GM18511 (cell line): ENCODE data around the gene INPP5A.
"Not testable (repeated sequence)": the region's sequence is repeated elsewhere in the genome, so short reads cannot be mapped to it uniquely, and the experiment has no call there.

Experiments used
- ATAC-seq: cut with Tn5 transposase; IDR thresholded peaks from one replicate; pipeline ENCODE4 v1.9.1; 2021; ENCODE audit warnings: mild to moderate bottlenecking, moderate library complexity; ENCODE audit not compliant: unreplicated experiment

The INPP5A gene, protein sequence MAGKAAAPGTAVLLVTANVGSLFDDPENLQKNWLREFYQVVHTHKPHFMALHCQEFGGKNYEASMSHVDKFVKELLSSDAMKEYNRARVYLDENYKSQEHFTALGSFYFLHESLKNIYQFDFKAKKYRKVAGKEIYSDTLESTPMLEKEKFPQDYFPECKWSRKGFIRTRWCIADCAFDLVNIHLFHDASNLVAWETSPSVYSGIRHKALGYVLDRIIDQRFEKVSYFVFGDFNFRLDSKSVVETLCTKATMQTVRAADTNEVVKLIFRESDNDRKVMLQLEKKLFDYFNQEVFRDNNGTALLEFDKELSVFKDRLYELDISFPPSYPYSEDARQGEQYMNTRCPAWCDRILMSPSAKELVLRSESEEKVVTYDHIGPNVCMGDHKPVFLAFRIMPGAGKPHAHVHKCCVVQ

DNA sequence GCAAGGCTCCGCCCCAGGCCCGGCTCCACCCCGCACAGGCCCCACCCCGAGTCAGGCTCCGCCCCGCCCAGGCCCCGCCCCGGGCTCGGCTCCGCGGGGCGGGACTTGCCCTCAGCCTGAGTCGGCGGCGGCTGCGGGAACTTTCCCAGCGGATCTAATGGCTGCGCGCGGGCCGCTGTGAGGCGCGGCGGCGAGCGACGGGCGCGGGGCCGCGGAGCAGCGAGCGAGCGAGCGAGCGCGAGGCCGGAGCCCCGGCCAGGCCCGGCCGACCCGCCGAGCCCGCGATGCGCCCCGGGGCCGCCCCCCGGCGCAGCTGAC lies at the start of gene INPP5A:
TSS of gene INPP5A (plus strand) at position 104 of the 318 bp plus-strand sequence. CDS start 310 bp downstream, outside the sequence.
- ATAC-seq = no peak

DNA sequence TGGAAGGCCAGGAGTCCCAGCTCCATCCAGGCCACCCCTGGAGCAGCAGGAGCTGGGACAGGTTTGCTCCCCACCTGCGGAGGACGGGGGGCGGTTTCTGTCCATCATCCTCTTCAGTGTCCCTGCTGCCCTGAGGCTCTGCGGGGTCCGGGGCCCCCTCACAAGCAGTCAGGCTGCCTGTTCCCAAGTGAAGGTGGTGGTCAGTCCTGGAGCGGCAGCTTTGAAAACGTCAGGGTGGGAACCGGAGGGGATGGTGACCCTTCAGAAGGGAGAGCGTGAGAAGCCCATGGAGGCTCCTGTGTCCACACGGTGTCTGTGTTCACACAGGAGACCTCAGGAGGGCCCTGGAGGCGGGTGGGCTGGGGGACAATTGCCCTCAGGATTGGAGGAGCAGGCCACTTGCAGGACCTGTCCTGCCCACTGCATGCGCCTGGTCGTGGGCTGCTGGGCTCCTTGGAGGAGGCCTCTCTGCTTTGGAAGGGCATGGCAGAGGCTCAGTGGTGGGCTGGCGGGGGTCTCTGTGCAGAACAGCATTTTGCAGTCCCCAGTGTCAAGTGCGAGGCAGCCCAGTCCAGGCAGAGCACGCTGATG lies 49.3 kb upstream of the INPP5A start:
- ATAC-seq = no peak

DNA sequence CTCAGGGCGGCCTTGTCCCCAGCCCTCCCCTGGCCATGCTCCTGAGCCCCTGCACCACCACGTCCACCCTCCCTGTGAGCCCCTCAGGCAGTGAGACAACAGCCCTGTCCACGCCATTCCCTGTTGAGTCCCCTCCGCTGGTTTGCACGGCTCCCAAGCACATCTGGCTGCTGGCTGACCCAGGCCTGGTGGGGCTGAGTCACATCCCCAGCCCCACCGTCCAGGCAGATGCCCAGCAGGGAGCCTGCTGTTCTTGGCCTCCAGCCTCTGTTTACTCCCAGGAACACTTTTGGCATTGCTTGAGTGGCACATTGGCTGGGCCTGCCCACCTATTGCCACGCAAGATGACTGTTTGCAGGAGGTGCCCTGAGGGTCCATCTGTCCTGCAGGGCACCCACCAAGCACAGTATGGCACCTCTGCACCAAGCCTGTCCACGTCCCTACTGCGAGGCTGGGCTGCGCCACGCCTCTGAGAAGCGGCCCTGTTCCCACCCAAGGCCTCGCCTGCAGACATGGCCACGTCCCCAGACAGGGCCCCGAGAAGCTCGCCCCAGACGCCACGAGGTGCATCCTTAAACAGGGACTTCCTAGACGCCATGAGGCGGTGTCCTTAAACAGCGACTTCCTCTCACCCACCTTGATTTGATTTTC lies 48.4 kb upstream of the INPP5A start:
- no peak for ATAC-seq

DNA sequence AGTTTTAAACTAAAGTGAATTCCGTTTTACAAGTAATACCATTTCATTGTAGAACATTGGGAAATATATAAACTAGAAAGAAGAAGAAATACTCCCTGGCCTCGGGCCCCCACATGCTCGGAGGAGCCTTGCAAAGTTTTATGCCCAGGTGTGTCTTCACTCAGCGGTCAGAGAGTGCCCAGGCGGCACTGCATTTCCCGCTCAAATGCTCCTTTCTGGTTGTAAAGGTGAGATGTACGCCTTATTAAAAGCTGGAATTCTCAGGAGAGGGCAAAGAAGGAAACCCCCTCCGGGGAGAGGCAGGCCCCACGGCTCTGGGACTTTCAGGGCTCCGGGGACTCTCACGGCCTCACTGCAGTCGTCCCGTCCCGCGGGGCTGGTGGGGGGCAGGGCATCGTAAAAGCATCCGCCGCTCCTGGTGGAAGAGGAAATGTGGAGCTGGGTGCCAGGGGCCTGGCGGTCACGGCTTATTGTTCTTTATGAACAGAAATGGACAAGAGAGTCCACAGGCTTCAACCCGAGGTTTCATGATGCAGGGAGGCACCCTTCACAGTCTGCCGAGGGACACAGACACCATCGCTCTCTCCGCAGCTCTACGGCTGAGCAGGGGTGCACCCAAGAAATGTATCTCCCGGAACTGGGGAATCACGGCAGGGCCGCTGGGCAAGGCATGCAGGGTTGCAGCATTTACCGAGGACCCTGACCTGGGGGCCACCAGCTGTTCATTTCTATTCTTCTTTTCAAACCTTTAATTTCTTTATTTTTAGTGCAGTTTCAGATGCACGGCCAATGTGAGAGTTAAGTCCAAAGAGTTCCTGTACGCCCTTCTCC lies 47.7 kb upstream of the INPP5A start:
- ATAC-seq = no peak

DNA sequence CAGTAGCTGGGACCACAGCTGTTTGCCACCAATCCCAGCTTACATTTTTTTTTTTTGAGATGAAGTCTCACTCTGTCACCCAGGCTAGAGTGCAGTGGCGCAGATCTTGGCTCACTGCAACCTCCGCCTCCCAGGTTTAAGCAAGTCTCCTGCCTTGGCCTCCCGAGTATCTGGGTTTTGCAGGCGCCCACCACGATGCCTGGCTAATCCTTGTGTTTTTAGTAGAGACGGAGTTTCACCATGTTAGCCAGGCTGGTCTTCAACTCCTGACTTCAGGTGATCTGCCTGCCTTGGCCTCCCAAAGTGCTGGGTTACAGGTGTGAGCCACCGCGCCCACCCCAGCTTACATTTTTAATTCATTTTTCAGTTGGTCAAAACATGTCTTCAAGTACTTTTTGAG lies 46.1 kb upstream of the INPP5A start:
- not testable (repeated sequence) for ATAC-seq

DNA sequence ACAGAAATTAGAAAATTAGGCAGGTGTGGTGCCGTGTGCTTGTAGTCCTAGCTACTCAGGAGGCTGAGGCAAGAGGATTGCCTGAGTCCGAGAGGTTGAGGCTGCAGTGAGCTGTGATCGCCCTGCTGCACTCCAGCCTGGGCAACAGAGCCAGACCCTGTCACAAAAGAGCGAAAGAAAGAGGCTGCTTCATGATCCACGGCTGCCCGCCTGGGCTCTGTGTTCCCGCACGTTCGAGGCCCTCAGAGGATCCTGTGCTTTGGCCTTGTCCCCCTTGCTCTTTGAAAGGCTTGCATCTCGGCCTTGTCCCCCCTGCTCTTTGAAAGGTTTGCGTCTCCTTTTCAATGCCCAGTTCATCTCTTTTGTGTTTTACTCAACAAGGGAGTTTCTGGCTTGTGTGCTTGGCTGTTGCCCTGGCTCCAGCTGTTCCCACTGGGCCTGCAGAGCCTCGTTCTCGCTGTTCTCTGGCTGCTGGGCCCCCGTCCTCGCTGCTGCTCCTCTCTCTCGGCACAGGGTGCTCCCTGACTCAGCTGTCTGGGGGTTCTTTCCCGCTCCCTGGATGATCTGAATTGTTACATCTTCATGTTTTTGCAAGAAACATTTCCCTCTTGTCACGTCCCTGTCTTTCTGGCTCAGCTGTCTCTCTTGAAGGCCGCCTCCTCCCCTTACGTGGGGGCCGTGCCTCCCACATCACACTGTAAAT lies 45.1 kb upstream of the INPP5A start:
- ATAC-seq = no peak

DNA sequence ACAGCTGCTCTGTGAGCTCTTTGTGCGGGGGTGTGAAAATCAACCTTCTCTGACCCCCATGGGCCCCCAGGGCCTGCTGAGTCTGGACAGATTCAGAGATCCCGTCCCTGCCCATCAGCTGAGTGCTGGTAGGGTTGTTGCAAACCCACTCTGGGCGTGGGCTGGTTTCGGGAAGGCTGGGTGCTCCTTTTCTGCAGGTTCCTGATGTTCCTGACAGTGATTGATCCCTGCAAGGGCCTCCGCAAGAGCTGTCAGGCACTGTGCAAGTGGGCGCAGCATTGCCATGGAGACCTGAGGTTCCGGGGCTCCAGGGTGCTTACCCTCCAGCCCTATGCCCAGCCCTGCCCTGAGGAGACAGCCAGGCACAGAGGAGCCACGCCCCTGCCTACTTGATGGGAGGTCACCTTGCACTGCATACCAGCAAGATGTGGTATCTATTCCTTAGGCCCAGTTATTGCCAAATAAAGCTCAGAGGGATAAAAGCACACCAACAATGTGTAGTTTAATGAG lies 44.3 kb upstream of the INPP5A start:
- no peak for ATAC-seq

DNA sequence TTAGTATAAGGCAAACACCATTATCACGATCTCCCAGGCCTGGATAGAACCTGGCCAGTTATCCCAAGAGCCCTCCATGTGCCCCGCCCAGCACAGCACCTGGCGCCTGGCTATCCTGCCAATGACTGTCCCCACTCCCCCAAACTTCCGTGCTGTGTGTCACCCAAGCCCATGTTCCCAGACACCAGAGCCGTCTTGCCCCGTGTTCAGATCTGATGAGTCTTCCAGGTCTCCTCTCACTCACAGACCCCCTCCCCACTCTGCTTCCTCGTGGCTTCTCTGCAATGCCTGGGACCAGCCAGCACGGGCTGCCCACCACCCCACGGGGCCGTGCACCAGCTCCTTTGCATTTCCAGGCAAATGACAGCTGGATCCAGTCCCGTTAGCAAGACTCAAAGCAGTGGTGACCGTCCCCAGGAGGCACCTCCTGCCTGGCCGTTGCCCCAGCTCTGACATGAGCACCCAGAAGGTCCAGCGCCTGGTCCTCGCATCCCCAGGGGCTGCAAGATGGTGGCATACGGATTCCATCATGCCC lies 43.8 kb upstream of the INPP5A start:
- ATAC-seq = no peak

DNA sequence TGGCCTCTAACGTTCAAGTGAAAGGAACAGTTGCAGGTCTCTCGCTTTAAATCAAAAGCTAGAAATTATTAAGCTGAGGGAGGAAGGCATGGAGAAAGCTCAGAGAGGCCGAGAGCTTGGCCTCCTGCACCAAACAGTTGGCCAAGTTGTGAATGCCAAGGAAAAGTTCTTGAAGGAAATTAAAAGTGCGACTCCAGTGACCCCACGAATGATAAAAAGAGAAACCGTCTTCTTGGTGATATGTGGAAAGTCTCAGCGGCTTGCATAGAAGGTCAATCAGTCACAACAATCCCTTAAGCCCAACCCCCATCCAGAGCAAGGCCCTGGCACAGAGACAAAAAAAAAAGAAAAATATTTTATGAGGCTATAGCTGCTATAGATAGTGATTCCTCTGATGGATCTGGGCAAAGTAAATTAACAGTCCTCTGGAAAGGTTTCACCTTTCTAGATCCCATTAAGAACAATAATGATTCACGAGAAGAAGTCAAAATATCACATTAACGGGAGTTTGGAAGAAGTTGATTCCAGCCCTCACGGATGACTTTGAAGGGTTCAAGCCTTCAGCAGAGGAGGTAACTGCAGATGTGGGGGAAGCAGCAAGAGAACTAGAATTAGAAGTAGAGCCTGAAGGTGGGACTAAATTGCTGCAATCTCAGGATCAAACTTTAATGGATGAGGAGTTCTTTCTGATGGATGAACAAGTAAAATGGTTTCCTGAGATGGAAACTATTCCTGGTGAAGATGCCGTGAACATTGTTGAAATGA lies 42.5 kb upstream of the INPP5A start:
- ATAC-seq = no peak

DNA sequence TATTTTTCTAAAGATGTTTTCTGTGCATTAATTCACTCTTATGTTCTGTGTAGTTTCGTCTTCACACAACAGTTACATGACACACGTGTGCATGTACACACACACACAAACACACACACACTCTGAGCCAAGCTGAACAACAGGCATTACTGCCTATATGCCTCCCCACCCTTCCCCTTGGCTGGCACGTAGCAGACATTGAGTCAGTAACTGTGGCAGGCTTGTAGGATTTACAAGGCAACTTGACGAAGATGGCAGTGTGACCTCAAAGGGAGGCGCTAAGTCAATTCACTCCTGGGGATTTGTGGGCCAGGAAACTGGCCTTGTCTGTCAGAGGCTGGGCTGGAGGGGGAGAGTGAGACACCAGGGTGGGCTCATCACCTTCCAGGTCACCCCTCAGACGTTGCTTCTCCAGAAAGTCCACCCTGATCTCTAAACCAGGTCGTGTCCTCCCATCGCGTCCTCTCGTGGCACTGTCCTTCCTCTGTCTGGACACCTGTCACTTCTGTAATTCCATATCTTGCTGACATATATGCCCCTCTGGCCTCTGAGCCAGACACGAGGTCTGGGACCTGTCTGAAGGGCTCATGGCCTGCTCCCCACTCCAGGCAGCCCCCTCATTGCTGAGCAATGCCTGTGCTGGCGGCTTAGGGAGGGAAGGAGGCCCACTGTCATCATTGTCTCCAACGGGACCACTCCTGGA lies 41.1 kb upstream of the INPP5A start:
- ATAC-seq = no peak

DNA sequence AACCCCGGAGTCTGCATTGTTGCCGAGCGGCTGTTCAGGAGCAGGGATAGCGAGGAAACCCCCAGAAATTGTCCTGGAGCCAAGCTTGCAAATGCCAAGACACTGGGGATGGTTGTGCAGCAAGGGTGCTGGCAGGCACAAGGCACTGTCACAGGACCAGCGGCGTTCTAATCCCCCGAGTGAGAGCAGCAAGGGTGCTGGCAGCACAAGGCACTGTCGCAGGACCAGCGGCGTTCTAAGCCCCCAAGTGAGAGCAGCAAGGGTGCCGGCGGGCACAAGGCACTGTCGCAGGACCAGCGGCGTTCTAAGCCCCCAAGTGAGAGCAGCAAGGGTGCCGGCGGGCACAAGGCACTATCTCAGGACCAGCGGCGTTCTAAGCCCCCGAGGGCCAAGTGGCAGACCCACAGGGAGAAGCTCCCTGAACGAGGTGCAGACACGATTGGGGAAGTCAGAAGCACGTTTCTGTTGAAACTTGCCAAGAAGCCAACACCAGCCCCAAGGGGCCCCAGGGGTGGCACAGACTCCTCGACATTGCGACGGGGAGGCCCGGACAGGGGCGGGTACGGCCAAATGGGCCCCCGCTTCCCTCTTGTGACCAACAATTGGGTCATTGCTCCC lies 40.4 kb upstream of the INPP5A start:
- no peak for ATAC-seq

DNA sequence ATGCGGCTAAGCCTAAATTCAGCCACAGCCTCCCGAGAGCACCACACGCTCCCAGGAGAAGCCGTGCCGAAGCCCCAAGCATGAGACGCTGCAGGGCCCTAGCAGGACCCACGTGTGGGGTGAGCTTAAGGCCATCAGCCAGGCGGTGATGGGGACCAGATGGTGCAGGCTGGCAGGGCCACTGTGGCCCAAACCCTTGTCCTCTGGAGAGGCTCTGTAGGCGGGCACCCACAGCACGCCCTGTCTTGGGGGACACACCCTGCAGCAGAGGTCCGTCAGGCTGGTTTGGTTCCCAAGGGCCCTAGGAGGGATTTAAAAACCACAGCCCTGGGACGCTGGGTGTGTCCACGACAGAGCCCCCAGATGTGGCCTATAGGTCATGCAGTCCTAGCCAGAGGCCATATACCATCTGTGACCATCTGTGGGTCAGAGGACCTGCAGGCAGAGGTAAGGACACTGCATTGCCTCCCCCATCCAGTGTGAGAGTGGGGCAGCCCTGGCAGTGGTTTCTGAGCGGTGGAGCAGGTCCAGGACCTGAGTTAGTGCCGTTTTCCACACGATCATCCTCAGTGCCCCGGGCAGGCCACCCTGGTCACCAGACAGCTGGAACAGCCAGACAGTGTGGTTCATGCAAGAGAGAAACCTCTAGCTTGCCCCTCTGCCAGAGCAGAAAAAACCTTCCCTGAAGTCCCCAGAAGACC lies 39.6 kb upstream of the INPP5A start:
- ATAC-seq = no peak

DNA sequence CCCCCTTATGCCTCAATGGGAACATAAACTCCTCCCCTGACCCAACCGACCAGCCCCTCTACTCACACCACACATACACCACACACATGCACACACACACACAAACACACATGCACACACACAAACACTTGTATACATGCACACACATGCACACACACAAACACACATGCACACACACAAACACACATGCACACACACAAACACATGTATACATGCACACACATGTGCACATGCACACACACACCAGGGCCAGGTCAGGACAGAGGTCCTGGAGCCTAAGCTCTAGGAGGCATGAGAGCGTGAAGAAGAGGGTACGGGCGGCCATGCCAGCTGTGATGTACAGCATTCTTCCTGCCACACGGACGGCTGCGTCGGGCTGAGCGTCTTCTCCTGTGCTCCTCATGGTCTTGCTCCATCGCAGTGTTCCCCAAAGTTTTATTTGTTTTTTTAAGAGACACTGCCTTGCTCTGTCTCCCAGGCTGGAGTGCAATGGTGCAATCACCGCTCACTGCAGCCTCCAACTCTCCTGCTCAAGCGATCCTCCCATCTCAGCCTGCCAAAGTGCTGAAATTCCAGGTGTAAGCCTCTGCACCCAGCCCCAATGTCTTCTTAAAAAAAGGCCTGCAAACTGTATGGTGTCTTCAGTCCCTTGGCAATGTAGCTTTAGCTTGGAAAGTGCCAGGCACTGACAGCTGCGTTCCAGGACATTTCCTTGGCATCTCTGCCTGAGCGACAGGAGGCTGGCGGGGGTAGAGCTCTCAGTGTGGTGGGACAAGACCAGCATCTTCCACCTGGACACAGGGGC lies 38.8 kb upstream of the INPP5A start:
- no peak for ATAC-seq

DNA sequence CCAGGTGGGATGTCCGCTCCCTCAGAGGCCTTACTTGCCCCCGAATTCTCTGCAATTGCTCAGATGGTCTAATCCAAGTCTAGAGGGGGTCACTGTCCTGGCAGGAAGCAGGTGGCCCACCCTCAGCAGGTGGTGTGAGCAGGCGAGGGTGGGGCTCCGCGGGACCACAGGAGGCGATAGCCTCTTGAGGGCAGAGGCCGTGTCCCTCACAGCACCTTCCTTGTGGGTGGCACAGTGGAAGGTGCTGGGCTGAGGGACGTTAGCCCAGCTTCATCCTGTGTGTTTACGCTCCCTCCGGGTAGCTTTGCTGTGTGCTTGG lies 38.3 kb upstream of the INPP5A start:
- no peak for ATAC-seq

DNA sequence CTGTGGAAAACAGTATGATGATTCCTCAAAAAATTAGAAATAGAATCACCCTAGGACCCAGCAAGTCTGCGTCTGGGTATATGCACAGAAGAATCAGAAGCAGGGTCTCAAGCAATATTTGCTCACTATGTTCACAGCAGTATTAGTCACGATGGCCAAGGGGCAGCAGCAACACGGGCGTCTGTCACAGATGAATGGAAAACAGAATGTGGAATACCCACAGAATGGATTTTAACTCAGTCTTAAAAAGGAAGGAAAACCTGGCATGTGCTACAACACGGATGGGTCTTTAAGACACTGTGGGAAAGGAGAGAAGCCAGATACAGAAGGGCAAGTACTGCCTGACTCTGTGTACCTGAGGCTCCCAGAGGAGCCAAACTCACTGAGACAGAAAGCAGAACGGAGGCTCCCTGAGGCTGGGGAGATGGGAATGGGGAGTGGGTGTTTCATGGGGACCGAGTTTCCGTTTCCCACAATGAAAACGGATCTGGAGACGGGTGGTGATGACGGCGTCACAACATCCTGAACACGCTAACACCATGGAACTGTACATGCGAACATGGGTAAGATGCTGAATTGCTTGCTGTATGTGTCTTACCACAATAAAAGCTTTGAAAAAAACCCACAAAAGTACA lies 36.7 kb upstream of the INPP5A start:
- no peak for ATAC-seq

DNA sequence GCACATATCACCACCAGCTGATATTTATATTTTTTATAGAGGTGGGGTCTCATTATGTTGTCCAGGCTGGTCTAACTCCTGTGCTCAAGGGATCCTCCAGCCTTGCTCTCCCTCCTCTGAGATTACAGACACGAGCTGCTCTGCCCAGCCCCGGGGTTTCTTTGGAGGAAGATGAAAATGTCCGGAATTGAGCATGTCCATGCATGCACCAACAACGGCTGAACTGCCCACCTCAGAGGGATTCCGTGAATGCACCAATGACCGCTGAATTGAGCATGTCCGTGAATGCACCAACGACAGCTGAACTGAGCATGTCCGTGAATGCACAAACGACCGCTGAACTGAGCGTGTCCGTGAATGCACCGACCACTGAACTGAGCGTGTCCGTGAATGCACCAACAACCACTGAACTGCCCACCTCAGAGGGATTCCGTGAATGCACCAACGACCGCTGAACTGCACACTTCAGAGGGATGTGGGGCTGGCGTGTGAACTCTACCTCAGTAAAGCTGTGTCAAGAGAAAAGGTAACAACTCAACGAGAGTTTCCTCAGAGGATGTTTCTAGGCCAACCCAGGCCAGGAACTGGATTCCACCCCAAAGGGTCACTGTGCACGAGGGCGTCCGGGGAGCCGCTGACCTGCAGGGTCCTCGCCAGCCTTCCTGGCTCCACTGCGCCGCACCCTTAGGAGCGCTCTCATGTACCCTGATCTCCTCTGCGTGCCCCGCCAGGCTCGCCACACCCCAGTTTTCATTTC lies 34.9 kb upstream of the INPP5A start:
- ATAC-seq = no peak
